NCI-H82 treated with DMSO at 0.1 percent for 48 hours (cell line): Measurements from ENCODE around the gene TPR.

Experiments used
- DNase-seq: peaks from one replicate; lab custom pipeline; 2025; ENCODE audit not compliant: unreplicated experiment; lab: John Stamatoyannopoulos, UW

Gene TPR

GRCh38 chr1:186291271-186291670 is 83.8 kb downstream of the TPR start:
- no peak for DNase-seq

GRCh38 chr1:186289943-186290545 is 85.0 kb downstream of the TPR start:
- DNase-seq: no peak

GRCh38 chr1:186286615-186287315 is 88.3 kb downstream of the TPR start:
- DNase-seq: no peak

GRCh38 chr1:186283374-186283773 is 91.7 kb downstream of the TPR start:
- no peak for DNase-seq

- no peak for DNase-seq
These were observed 92.6 kb downstream of the TPR start for GRCh38 chr1:186282466-186282865.

- DNase-seq: no peak
These were observed 99.2 kb downstream of the TPR start for GRCh38 chr1:186275822-186276221.

- DNase-seq: no peak
These were observed 102.6 kb downstream of the TPR start for GRCh38 chr1:186272486-186272885.

GRCh38 chr1:186271032-186271431 is 104.0 kb downstream of the TPR start:
- DNase-seq: no peak
